Retinal pigment epithelial cell (primary cell): ENCODE results near the gene ZNF26.

Source experiments
- DNase-seq: peaks from one replicate; pipeline ENCODE4 v3.0.0-alpha.2; 2010; ENCODE audit warnings: low read depth
- H3K4me3 ChIP-seq: 2 replicates; pipeline ENCODE4 v1.5.1; 2011; ENCODE audit warnings: mild to moderate bottlenecking, low read length, control low read depth, moderate library complexity
- CTCF ChIP-seq: conservative IDR thresholded peaks from 2 replicates; pipeline ENCODE4 v1.5.1; 2011; ENCODE audit warnings: low read depth, low read length, control low read depth, inconsistent platforms

ZNF26 gene

GRCh38 chr12:133057446-133057845 lies 71.3 kb downstream of the ZNF26 start:
- TF ChIP-seq CTCF, result no peak
- no peak for DNase-seq
- no peak overlapping the region for H3K4me3 ChIP-seq

- TF ChIP-seq CTCF, result no peak
- DNase-seq, result no peak
- no peak overlapping the region for H3K4me3 ChIP-seq
Observed at GRCh38 chr12:133058203-133059113, 72.3 kb downstream of the ZNF26 start.

- H3K4me3 ChIP-seq, result no peak overlapping the region
- TF ChIP-seq CTCF, result no peak
- no peak for DNase-seq
Observed at GRCh38 chr12:133061954-133062353, 75.8 kb downstream of the ZNF26 start.

GRCh38 chr12:133063556-133063955 lies 77.4 kb downstream of the ZNF26 start:
- no peak for DNase-seq
- TF ChIP-seq CTCF, result no peak
- H3K4me3 ChIP-seq, result no peak overlapping the region

GRCh38 chr12:133073836-133074235 lies 87.7 kb downstream of the ZNF26 start:
- H3K4me3 ChIP-seq, result no peak overlapping the region
- no peak for DNase-seq
- TF ChIP-seq CTCF, result no peak
